ENCODE results near the gene CST7.

Gene CST7

DNA sequence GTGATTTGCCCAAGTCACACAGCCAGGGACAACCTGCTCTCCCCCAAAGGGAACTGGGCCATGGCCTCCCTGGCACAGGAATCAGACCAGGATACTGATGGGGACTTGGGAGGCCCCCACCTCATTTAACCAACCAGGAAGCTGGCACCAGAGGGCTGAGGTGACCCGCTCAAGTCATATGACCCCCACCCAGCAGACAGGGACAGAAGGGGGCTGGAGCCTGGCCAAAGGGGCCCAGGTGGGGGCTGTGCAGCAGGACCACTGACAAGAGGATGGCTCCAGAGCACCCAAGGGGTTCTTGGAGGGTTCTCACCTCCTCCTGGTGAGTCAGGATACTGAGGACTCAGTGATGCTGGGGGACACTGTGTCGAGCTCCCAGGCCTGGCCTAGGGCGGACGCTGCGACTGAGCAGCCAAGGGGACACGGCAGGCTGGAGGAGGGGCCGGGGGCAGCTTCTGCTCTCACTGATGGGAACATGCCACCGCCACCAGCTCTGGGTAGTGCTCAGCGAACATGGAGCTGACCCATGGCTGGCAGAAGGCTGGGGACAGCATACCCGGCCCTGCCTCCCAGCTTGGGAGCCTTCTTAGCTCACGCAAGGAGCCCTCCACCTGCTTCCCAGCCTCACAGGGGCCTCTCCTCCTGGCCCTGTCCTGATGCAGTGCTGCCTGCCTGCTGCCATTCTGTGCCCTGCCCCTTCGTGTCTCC is 1.2 kb downstream of the CST7 start:
- no peak overlapping the region for H3K4me3 ChIP-seq (ENCODE audit: low read depth, low read length)
- TF ChIP-seq, protein P1, sequence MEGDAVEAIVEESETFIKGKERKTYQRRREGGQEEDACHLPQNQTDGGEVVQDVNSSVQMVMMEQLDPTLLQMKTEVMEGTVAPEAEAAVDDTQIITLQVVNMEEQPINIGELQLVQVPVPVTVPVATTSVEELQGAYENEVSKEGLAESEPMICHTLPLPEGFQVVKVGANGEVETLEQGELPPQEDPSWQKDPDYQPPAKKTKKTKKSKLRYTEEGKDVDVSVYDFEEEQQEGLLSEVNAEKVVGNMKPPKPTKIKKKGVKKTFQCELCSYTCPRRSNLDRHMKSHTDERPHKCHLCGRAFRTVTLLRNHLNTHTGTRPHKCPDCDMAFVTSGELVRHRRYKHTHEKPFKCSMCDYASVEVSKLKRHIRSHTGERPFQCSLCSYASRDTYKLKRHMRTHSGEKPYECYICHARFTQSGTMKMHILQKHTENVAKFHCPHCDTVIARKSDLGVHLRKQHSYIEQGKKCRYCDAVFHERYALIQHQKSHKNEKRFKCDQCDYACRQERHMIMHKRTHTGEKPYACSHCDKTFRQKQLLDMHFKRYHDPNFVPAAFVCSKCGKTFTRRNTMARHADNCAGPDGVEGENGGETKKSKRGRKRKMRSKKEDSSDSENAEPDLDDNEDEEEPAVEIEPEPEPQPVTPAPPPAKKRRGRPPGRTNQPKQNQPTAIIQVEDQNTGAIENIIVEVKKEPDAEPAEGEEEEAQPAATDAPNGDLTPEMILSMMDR (IDR thresholded peaks at IDR 0.05; ENCODE audit: low read depth, low read length): no peak

DNA sequence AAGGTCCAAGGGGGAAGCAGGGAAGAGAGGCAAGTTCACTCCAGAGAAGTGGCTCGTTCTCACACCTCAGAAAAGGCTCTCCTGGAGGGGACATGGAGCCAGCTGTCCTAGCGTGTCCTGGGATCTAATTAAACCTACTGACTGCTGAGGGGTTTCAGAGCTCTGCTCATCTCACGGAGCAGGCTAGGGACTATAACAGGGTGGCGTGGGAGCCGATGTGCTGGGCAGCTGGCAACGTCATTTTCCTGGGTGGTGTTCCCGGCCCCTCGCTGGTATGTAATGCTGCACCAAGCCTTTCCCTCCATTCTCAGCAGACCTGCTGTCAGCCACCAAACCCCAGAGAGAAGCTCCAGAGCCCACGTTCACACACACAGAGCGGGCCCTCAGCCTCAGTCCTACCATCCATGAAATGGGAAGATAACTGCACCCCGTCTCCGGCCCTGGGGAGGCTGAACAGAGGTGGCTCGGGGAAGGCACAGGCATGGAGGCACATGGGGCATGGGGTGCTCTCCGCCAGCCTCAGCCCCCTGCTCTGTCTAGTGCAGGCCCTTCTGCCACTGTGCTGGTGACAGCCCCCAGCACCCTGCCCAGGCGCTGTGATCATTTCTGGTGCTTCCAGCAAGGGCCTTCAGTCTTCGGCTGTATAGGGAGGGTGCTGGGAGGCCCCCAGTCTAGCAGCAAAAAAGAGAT is 1.9 kb downstream of the CST7 start:
- TF ChIP-seq, protein P1 (IDR thresholded peaks at IDR 0.05; ENCODE audit: low read depth, low read length): no peak
- H3K4me3 ChIP-seq (ENCODE audit: low read depth, low read length): no peak overlapping the region

DNA sequence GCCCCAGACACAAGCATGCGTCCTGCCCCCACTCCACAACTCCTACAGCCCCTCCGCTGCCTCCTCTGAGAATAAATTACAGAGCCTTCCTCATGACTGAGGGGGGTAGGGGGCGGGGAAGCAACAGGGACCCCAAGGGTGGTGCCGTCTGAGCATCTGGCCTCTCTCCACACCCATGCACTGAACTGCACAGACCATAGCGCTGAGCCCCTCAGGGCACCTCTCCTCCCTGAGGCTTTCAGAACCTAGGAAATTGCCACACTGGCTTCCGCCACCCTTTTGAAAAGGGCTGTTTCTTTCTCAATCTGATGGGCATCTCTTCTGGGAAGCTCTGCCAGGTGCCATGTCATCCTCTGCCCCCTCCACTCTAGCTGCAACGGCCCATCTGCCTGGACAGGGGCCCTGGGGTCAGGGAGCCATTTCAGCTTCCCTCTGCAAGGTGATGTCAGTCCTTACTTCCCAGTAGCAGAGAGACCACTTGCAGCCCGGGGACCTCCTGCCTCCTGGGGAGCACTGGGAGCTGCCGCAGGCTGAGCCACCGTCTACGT is 2.5 kb downstream of the CST7 start:
- no peak overlapping the region for H3K4me3 ChIP-seq (ENCODE audit: low read depth, low read length)
- TF ChIP-seq, protein P1 (IDR thresholded peaks at IDR 0.05; ENCODE audit: low read depth, low read length): no peak

DNA sequence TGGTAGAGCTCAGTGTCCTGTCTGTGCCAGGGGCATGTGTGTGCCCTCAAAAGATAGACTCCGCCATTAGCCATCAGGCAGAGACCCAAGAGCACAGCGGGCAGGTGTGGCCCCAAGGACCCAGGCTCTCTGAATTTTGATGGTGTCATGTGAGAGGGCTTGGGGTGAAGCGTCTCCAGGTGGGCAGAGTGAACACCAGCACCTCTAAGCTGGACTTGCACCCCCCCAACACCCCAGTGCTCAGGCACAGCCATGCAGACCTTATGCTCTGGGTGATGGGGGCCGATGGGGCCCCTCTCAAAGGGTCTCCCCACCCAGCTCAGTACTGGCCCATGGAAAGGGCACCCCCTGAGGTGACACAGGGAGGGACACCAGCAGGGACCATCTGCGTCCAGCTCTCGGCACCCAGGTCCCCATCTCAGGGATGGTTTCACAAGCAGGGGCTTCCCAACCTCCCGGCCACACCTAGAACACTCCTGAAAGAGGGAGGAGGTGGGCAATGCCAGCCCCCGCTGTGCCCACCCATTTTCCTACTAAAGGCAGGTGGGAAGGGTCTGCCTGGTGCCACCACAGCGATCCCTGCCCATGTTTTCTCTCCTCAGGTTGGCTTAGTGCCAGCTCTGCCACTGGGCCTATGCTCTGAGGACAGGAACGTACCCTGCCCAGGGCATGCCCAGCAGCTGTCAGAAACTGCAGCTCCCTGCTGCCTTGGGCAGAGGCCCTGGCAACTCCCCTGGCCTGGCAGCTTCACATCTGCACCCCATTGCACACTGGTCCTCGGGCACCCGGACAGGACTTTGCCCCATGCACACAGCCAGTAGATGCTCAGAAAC is 3.5 kb downstream of the CST7 start:
- TF ChIP-seq, protein P1 (IDR thresholded peaks at IDR 0.05; ENCODE audit: low read depth, low read length): no peak
- H3K4me3 ChIP-seq (ENCODE audit: low read depth, low read length): no peak overlapping the region

DNA sequence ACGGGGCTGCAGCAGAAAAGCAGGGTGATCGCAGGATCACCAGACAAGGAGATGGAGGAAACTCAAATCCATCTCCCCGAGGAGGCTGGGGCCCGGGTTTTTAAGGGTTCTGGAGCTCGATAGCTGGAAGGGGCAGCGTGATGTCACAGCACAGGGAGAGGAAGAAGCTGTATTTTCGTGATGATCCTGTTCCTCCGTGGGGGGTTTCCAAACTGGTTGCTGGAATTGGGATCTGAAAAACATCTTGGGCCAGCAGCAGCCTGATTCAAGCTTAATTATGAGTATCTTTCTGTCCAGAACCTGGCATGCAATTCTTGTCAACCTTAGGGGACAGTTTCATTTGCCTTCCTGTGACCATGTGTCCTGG is 4.1 kb downstream of the CST7 start:
- TF ChIP-seq, protein P1 (IDR thresholded peaks at IDR 0.05; ENCODE audit: low read depth, low read length): no peak
- H3K4me3 ChIP-seq (ENCODE audit: low read depth, low read length): no peak overlapping the region

DNA sequence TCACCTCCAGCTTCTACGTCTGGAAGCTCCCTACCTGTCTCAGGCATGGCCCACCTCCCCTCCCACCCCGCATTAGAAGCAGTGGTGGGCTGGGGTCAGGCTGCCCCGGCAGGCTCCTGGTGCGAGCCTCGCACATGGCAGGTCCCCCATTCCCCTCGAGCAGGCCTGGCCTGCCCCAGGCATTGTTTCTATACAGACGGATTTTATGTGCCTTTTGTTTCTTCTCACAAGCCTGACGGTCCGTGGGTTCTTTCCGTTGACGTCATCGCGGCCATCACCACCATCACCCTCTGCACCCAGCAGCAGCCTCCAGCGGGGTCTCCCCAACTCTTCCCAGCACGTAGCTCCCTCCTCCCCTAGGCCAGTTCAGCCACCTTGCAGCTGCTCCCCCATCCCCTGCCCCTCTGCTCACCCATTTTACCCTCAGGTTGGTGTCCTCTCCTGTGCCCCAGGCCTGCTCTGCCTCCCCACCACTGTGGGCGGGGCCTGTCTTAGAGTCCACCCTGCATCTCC is 4.6 kb downstream of the CST7 start:
- H3K4me3 ChIP-seq (ENCODE audit: low read depth, low read length): no peak overlapping the region
- TF ChIP-seq, protein P1 (IDR thresholded peaks at IDR 0.05; ENCODE audit: low read depth, low read length): no peak
